GM12878 (cell line): ENCODE measurements around the gene AGPAT4. TPM values are rescaled to one million over a fixed set of nuclear protein-coding genes. Genes with fewer than 3 reads are reported as not detected.

ENCODE experiments used
- ATAC-seq: fragments of 200-7000 bp; cut with Tn5 transposase; 3 replicates; pipeline ENCODE4 v1.9.1; 2020; ENCODE audit warnings: mild to moderate bottlenecking, moderate library complexity
- BruUV-seq: library from RNA; stranded (reverse); fragments of 400-500 nt; replicated peaks from 2 replicates; lab custom pipeline; 2021; lab: Mats Ljungman, UMichigan
- CTCF ChIA-PET: fragments of 300-600 bp; sonication (Branson Sonifier 250); formaldehyde crosslinking; extraction: SDS; loops from one replicate; lab custom pipeline; 2021; ENCODE audit warnings: inconsistent platforms; lab: Yijun Ruan, JAX
- POLR2A ChIA-PET: fragments of 350-600 bp; formaldehyde crosslinking; extraction: SDS; loops from one replicate; lab custom pipeline; 2021; ENCODE audit warnings: inconsistent platforms; lab: Charles Lee
- RAD21 ChIA-PET: fragments of 300-600 bp; sonication (Branson Sonifier 250); formaldehyde crosslinking; loops from one replicate; lab custom pipeline; 2023; ENCODE audit warnings: antibody characterized with exemption; ENCODE audit not compliant: unreplicated experiment; lab: Charles Lee
- SMC1A ChIA-PET: fragments of 300-600 bp; sonication (Branson Sonifier 250); formaldehyde crosslinking; loops from one replicate; lab custom pipeline; 2023; ENCODE audit not compliant: unreplicated experiment, uncharacterized antibody; lab: Charles Lee
- DNase-seq: peaks from one replicate; pipeline ENCODE4 v3.0.0-alpha.2; 2011; ENCODE audit warnings: low read depth, low spot score
- FAIRE-seq: peaks from 3 replicates; lab custom pipeline; 2011; peaks lifted over from hg19 to GRCh38; lab: Jason Lieb, UNC
- H2AFZ ChIP-seq: 2 replicates; pipeline ENCODE4 v1.6.0; 2011; ENCODE audit warnings: low read depth, low read length, control low read depth; ENCODE audit not compliant: control insufficient read depth
- H3K27ac ChIP-seq: 2 replicates; pipeline ENCODE4 v1.5.1; 2011; ENCODE audit warnings: control low read depth; ENCODE audit not compliant: control insufficient read depth, insufficient read depth
- H3K27me3 ChIP-seq, 2 experiments: replicated peaks in 1 of 2; 2 replicates each; pipeline versions ENCODE4 v1.6.0 to v1.6.1; 2011; ENCODE audit warnings: low read length in 1 of 2; ENCODE audit not compliant: control insufficient read depth in 2 of 2, insufficient read depth in 2 of 2
- H3K36me3 ChIP-seq, 2 experiments: 2 replicates each; pipeline ENCODE4 v1.5.1; 2011; ENCODE audit warnings: low read length in 1 of 2; ENCODE audit not compliant: control insufficient read depth in 2 of 2, insufficient read depth in 2 of 2
- H3K4me1 ChIP-seq: 2 replicates; pipeline ENCODE4 v1.6.1; 2011; ENCODE audit warnings: mild to moderate bottlenecking, low read length, moderate library complexity, mixed read lengths; ENCODE audit not compliant: control insufficient read depth, insufficient read depth
- H3K4me2 ChIP-seq: 2 replicates; pipeline ENCODE4 v1.6.0; 2011; ENCODE audit warnings: control low read depth; ENCODE audit not compliant: control insufficient read depth, insufficient read depth
- H3K4me3 ChIP-seq: fragments of 200-600 bp; sonication (generic); 2 replicates; pipeline ENCODE4 v1.5.1; 2016
- H3K79me2 ChIP-seq: 2 replicates; pipeline ENCODE4 v1.6.0; 2011; ENCODE audit warnings: low read length; ENCODE audit not compliant: control insufficient read depth, insufficient read depth
- H3K9ac ChIP-seq: 2 replicates; pipeline ENCODE4 v1.8.0; 2011; ENCODE audit warnings: low read length, control low read depth, mixed read lengths; ENCODE audit not compliant: control insufficient read depth, insufficient read depth
- H3K9me3 ChIP-seq: replicated peaks from 3 replicates; pipeline ENCODE4 v1.5.1; 2011; ENCODE audit warnings: mild to moderate bottlenecking, low read length; ENCODE audit not compliant: control insufficient read depth, insufficient read depth
- H4K20me1 ChIP-seq: 2 replicates; pipeline ENCODE4 v1.6.0; 2011; ENCODE audit not compliant: control insufficient read depth, insufficient read depth
- GABPA ChIP-seq: IDR thresholded peaks from 2 replicates; pipeline ENCODE4 v1.6.1; 2014; ENCODE audit warnings: antibody characterized with exemption, low read depth, mild to moderate bottlenecking, inconsistent platforms
- HDAC6 ChIP-seq: fragments of 200-600 bp; sonication (generic); IDR thresholded peaks from one replicate; pipeline ENCODE4 v1.8.0; 2017; ENCODE audit warnings: antibody characterized with exemption; ENCODE audit not compliant: unreplicated experiment
- JUNB ChIP-seq: IDR thresholded peaks from 2 replicates; pipeline ENCODE4 v1.6.1; 2016; ENCODE audit warnings: antibody characterized with exemption, mild to moderate bottlenecking
- NFXL1 ChIP-seq: fragments of 450-650 bp; IDR thresholded peaks from 2 replicates; pipeline ENCODE4 v1.6.1; 2017; ENCODE audit warnings: antibody characterized with exemption, mild to moderate bottlenecking, borderline replicate concordance
- NFYB ChIP-seq: IDR thresholded peaks from 2 replicates; pipeline ENCODE4 v1.6.1; 2011; ENCODE audit warnings: low read depth, mild to moderate bottlenecking, low read length, improper control_type of control experiment, moderate library complexity; ENCODE audit not compliant: insufficient read depth
- POLR2A ChIP-seq: IDR thresholded peaks from 2 replicates; pipeline ENCODE4 v1.6.1; 2011; ENCODE audit warnings: low read depth, mild to moderate bottlenecking, low read length
- WGBS: methylation state at CpG from one replicate; pipeline ENCODE4 v1.1.6; 2016; ENCODE audit warnings: low lambda C conversion rate; ENCODE audit not compliant: insufficient replicate concordance, insufficient coverage; ENCODE audit errors: missing lambda C conversion rate; 5-methylcytosine and 5-hydroxymethylcytosine counted together
- in situ Hi-C: fragments of 300-500 bp; cut with MboI; formaldehyde crosslinking; loops from 9 replicates; pipeline ENCODE4 v1.14.3; 2018; ENCODE audit warnings: mixed read lengths
- intact Hi-C: fragments of 100-400 bp; cut with micrococcal nuclease; formaldehyde crosslinking; loops from one replicate; pipeline ENCODE4 v1.14.2; 2022; ENCODE audit not compliant: unreplicated experiment
- polyA plus RNA-seq, 11 experiments: library from polyadenylated mRNA; depleted of rRNA in 4 of 11; unstranded in 6 of 11; stranded (reverse) in 5 of 11; fragments of >200 nt; fragmentation: Nextera tagmentation in 4 of 11; fragmentation: Illumina TruSeq in 1 of 11; extraction: Ambion mirVana in 4 of 11; extraction: Trizol in 1 of 11; gene quantifications; 1 replicate in 1 of 11; 2 replicates in 10 of 11; pipeline versions ENCODE4 v1.2.1 to v1.2.3, GENCODE V29; 2011 to 2016; ENCODE audit warnings: inconsistent platforms in 2 of 11, missing spikeins in 2 of 11, low read depth in 1 of 11
- total RNA-seq, 4 experiments: library from RNA; depleted of rRNA in 3 of 4; stranded (reverse); fragments of >200 nt in 3 of 4; fragmentation: Illumina TruSeq in 1 of 4; extraction: Trizol in 1 of 4; gene quantifications; 2 replicates each; pipeline versions ENCODE4 v1.2.1 to v1.2.3, GENCODE V29; 2013 to 2021
- TF ChIP-seq, protein P1 (sequence below): IDR thresholded peaks from 2 replicates; pipeline ENCODE4 v1.6.1; 2011; ENCODE audit warnings: borderline replicate concordance, low read depth, mild to moderate bottlenecking, moderate library complexity, mixed read lengths, low read length; ENCODE audit not compliant: insufficient read depth; ENCODE audit errors: extremely low read length
- TF ChIP-seq, protein P2 (sequence below): fragments of 450-650 bp; IDR thresholded peaks from 2 replicates; pipeline ENCODE4 v1.6.1; 2017; ENCODE audit warnings: mild to moderate bottlenecking, moderate library complexity

AGPAT4 gene
- total and polyA plus RNA-seq, 10 of the 15 experiments (the other 5 are each of a cell fraction or from before 2014, with no cell fraction given): 0.34 to 2.2 (median 1.3) TPM

DNA sequence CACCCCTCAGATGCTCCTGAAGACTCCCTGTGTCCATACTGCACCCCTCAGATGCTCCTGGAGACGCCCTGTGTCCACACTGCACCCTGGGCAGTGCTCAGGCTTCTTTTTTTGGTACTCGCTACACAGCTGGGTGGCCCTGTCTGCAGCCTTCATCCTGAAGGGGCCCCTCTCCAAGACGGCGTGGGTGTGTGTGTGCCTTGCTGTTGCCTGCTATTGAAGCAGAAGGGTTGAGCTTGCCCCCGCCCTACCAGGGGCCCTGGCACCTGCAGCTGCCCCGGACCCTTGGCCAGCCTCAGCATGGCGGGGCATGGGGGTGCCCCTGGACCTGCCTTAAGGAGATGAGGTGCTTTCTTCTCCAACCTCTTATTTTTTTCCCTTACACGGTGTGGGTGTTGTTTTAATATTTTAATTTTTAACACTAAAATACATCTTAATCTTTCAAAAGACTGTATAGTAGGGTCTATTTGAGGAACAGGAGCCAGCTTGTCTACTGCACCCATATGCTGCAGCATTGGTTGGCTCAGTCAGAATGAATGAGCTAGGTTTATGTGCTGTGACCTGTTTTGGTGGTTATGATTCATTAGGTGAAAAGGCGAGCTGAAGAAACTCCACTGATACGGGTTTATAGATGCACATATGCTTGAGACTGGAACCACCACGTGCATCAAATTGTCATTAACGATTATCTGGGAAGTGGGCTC is 135.9 kb downstream of the AGPAT4 start:
- 86% methylated on average over 12 of the region's 12 CpGs for WGBS
- DNase-seq (no peak), ATAC-seq (no peak)
- H3K27ac ChIP-seq: no peak overlapping the region
- no peaks in the 10 kb centered on the region for H3K27me3 ChIP-seq
- ChIA-PET RAD21 (no interaction called here), SMC1A (interaction anchor here (0.6 kb wide), 1 partner anchor 23 kb away, joined by 3 read pairs; no protein-coding TSS in a partner anchor)
- no peaks in the 10 kb centered on the region for H3K79me2 ChIP-seq
- no peaks in the 10 kb centered on the region for H4K20me1 ChIP-seq
- in situ Hi-C loops (loop anchor here (25.0 kb wide), 1 partner anchor 224 kb away; no protein-coding TSS in a partner anchor), intact Hi-C loops (no loop called here)
- no TSS peak for BruUV-seq
- TF ChIP-seq JUNB (no peak), POLR2A (0 out of 2 replicates have a peak, but pooled peaks have one; percentile 15)
- TF ChIP-seq, all 136 proteins: peak for 1
- FAIRE-seq: no peak
- Histone ChIP-seq H3K36me3 (no peaks in the 10 kb centered on the region; a peak in 1 of 4 replicates), H2AFZ (no peak overlapping the region), H3K4me3 (no peak overlapping the region), H3K4me2 (no peak overlapping the region), H3K9ac (no peak overlapping the region), H3K9me3 (no peaks in the 10 kb centered on the region), H3K4me1 (peaks cover 13% of the 10 kb centered on the region)
- POLR2A ChIA-PET: no interaction called here
- CTCF ChIA-PET: interaction anchor here (0.9 kb wide), 1 partner anchor 77 kb away, joined by 3 read pairs; no protein-coding TSS in a partner anchor

DNA sequence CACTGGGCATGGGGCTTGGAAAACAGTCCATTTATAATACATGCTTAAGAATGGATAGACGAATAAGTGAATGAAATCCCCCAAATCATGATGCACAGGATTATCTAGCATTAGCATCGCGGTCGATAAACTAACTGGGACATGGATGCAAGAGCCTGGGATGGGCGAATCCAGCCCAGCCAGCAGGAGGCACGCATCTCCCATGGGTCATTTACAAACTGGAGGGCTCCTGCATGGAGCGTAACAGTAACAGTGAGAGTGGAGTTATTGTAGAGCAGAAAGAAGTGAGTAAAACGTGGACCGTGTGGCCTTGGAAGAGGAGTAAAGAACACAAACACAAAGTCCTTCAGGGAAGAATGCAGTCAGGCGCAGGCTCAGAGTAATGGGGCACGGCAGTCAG is 136.5 kb downstream of the AGPAT4 start:
- Histone ChIP-seq H3K36me3 (no peaks in the 10 kb centered on the region; a peak in 2 of 4 replicates), H3K4me1 (peaks cover 13% of the 10 kb centered on the region), H3K4me2 (no peak overlapping the region), H3K27ac (no peak overlapping the region), H4K20me1 (no peaks in the 10 kb centered on the region), H3K4me3 (no peak overlapping the region), H3K9me3 (no peaks in the 10 kb centered on the region), H3K27me3 (no peaks in the 10 kb centered on the region), H3K9ac (no peak overlapping the region), H2AFZ (no peak overlapping the region), H3K79me2 (no peaks in the 10 kb centered on the region)
- CTCF ChIA-PET: no interaction called here
- WGBS: 95% methylated on average over 11 of the region's 11 CpGs
- POLR2A ChIA-PET: no interaction called here
- FAIRE-seq (no peak), DNase-seq (no peak), ATAC-seq (no peak)
- SMC1A ChIA-PET: no interaction called here
- no TSS peak for BruUV-seq
- in situ Hi-C loops: loop anchor here (25.0 kb wide), 1 partner anchor 225 kb away; no protein-coding TSS in a partner anchor
- intact Hi-C loops: no loop called here
- RAD21 ChIA-PET: no interaction called here
- no peak for TF ChIP-seq HDAC6
- TF ChIP-seq NFXL1: no peak
- TF ChIP-seq NFYB: no peak
- TF ChIP-seq, protein P1, sequence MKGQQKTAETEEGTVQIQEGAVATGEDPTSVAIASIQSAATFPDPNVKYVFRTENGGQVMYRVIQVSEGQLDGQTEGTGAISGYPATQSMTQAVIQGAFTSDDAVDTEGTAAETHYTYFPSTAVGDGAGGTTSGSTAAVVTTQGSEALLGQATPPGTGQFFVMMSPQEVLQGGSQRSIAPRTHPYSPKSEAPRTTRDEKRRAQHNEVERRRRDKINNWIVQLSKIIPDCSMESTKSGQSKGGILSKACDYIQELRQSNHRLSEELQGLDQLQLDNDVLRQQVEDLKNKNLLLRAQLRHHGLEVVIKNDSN: no peak
- no peak for TF ChIP-seq GABPA
- TF ChIP-seq, protein P2, sequence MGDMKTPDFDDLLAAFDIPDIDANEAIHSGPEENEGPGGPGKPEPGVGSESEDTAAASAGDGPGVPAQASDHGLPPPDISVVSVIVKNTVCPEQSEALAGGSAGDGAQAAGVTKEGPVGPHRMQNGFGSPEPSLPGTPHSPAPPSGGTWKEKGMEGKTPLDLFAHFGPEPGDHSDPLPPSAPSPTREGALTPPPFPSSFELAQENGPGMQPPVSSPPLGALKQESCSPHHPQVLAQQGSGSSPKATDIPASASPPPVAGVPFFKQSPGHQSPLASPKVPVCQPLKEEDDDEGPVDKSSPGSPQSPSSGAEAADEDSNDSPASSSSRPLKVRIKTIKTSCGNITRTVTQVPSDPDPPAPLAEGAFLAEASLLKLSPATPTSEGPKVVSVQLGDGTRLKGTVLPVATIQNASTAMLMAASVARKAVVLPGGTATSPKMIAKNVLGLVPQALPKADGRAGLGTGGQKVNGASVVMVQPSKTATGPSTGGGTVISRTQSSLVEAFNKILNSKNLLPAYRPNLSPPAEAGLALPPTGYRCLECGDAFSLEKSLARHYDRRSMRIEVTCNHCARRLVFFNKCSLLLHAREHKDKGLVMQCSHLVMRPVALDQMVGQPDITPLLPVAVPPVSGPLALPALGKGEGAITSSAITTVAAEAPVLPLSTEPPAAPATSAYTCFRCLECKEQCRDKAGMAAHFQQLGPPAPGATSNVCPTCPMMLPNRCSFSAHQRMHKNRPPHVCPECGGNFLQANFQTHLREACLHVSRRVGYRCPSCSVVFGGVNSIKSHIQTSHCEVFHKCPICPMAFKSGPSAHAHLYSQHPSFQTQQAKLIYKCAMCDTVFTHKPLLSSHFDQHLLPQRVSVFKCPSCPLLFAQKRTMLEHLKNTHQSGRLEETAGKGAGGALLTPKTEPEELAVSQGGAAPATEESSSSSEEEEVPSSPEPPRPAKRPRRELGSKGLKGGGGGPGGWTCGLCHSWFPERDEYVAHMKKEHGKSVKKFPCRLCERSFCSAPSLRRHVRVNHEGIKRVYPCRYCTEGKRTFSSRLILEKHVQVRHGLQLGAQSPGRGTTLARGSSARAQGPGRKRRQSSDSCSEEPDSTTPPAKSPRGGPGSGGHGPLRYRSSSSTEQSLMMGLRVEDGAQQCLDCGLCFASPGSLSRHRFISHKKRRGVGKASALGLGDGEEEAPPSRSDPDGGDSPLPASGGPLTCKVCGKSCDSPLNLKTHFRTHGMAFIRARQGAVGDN: no peak
